Caco-2 (cell line): Measurements from ENCODE around the gene AHDC1. TPM values are rescaled to one million over a fixed set of nuclear protein-coding genes. Genes with fewer than 3 reads are reported as not detected.

ENCODE experiments used
- BruUV-seq: library from RNA; stranded (reverse); fragments of 400-500 nt; replicated peaks from 2 replicates; lab custom pipeline; 2021; lab: Mats Ljungman, UMichigan
- CTCF ChIA-PET: fragments of 300-600 bp; sonication (Branson Sonifier 250); formaldehyde crosslinking; loops from one replicate; lab custom pipeline; 2022; ENCODE audit warnings: antibody characterized with exemption; lab: Charles Lee
- POLR2A ChIA-PET: fragments of 300-600 bp; sonication (Branson Sonifier 250); formaldehyde crosslinking; loops from one replicate; lab custom pipeline; 2022; ENCODE audit warnings: antibody characterized with exemption; lab: Charles Lee
- DNase-seq, 2 experiments: peaks; one replicate each; pipeline versions ENCODE4 v3.0.0 to v3.0.0-alpha.2; 2020 to 2022
- H3K27me3 ChIP-seq: replicated peaks from 2 replicates; pipeline ENCODE4 v1.6.0; 2011; ENCODE audit warnings: low read length; ENCODE audit not compliant: control insufficient read depth, insufficient read depth
- H3K36me3 ChIP-seq: 2 replicates; pipeline ENCODE4 v1.5.1; 2011; ENCODE audit warnings: low read length; ENCODE audit not compliant: control insufficient read depth, insufficient read depth
- H3K4me1 ChIP-seq: fragments of 250-450 bp; sonication (Bioruptor Pico); 2 replicates; pipeline ENCODE4 v1.5.1; 2020; ENCODE audit warnings: mild to moderate bottlenecking
- H3K4me3 ChIP-seq: 2 replicates; pipeline ENCODE4 v1.5.1; 2011; ENCODE audit warnings: low read depth, mild to moderate bottlenecking, control low read depth, low read length
- H3K9me3 ChIP-seq: fragments of 250-450 bp; sonication (Bioruptor Pico); 2 replicates; pipeline ENCODE4 v1.5.1; 2020; ENCODE audit warnings: mild to moderate bottlenecking, moderate library complexity
- H3K27ac Mint-ChIP-seq: one replicate; pipeline ENCODE4 v1.8.0; 2022; ENCODE audit warnings: mixed read lengths; ENCODE audit not compliant: unreplicated experiment
- H3K27me3 Mint-ChIP-seq: one replicate; pipeline ENCODE4 v1.8.0; 2022; ENCODE audit warnings: mixed read lengths; ENCODE audit not compliant: insufficient read depth, unreplicated experiment
- H3K36me3 Mint-ChIP-seq: one replicate; pipeline ENCODE4 v1.8.0; 2022; ENCODE audit warnings: mild to moderate bottlenecking, mixed read lengths; ENCODE audit not compliant: insufficient read depth, unreplicated experiment
- H3K4me1 Mint-ChIP-seq: one replicate; pipeline ENCODE4 v1.8.0; 2022; ENCODE audit warnings: low read depth, mixed read lengths; ENCODE audit not compliant: unreplicated experiment
- H3K4me3 Mint-ChIP-seq: one replicate; pipeline ENCODE4 v1.8.0; 2022; ENCODE audit warnings: mild to moderate bottlenecking, moderate library complexity, mixed read lengths; ENCODE audit not compliant: unreplicated experiment
- H3K9me3 Mint-ChIP-seq: one replicate; pipeline ENCODE4 v1.8.0; 2022; ENCODE audit warnings: mixed read lengths; ENCODE audit not compliant: unreplicated experiment
- CTCF ChIP-seq, 2 experiments: fragments of 200-600 bp in 1 of 2; IDR thresholded peaks; 1 replicate in 1 of 2; 2 replicates in 1 of 2; pipeline versions ENCODE4 v1.5.1 to v1.8.0; 2011 to 2022; ENCODE audit warnings: antibody characterized with exemption in 1 of 2, control low read depth in 1 of 2, inconsistent platforms in 1 of 2, low read depth in 1 of 2, low read length in 1 of 2, mild to moderate bottlenecking in 1 of 2, moderate library complexity in 1 of 2; ENCODE audit not compliant: insufficient read depth in 1 of 2, severe bottlenecking in 1 of 2, unreplicated experiment in 1 of 2
- intact Hi-C: fragments of 100-400 bp; cut with micrococcal nuclease; formaldehyde crosslinking; loops from one replicate; pipeline ENCODE4 v1.10.0; 2022; ENCODE audit not compliant: unreplicated experiment
- total RNA-seq: library from RNA; stranded (reverse); gene quantifications from 2 replicates; pipeline ENCODE4 v1.2.3, GENCODE V29; 2022

AHDC1 gene
- total RNA-seq, 1 experiment from 2014 or later = 17.0 TPM

GRCh38 chr1:27633298-27633610 lies 29.3 kb upstream of the AHDC1 start:
- intact Hi-C loops = no loop called here
- H3K4me3 Mint-ChIP-seq = no peak overlapping the region
- Histone ChIP-seq H3K27me3 (no peaks in the 10 kb centered on the region), H3K36me3 (no peaks in the 10 kb centered on the region), H3K4me1 (no peaks in the 10 kb centered on the region), H3K4me3 (no peak overlapping the region), H3K9me3 (no peaks in the 10 kb centered on the region)
- H3K4me1 Mint-ChIP-seq = no peaks in the 10 kb centered on the region
- BruUV-seq = no TSS peak
- no peaks in the 10 kb centered on the region for H3K27me3 Mint-ChIP-seq
- no peak for DNase-seq
- TF ChIP-seq CTCF (IDR thresholded peaks at IDR 0.05; ENCODE audit: insufficient read depth in 1 of 2, low read depth in 1 of 2, low read length in 1 of 2, severe bottlenecking in 1 of 2, unreplicated experiment in 1 of 2) = no peak
- no peak overlapping the region for H3K27ac Mint-ChIP-seq
- POLR2A ChIA-PET = interaction anchor here (0.6 kb wide), 1 partner anchor 203 kb away, joined by 4 read pairs; no protein-coding TSS in a partner anchor
- H3K9me3 Mint-ChIP-seq = no peaks in the 10 kb centered on the region
- CTCF ChIA-PET = no interaction called here
- no peaks in the 10 kb centered on the region for H3K36me3 Mint-ChIP-seq

- H3K36me3 Mint-ChIP-seq = no peaks in the 10 kb centered on the region
- CTCF ChIA-PET = interaction anchor here (0.6 to 0.7 kb wide), 2 partner anchors 23 to 288 kb away, joined by 3 read pairs; no protein-coding TSS in a partner anchor
- no peaks in the 10 kb centered on the region for H3K4me1 ChIP-seq
- POLR2A ChIA-PET = no interaction called here
- no peak for DNase-seq
- H3K27me3 Mint-ChIP-seq = no peaks in the 10 kb centered on the region
- TF ChIP-seq CTCF (IDR thresholded peaks at IDR 0.05; ENCODE audit: insufficient read depth in 1 of 2, low read depth in 1 of 2, low read length in 1 of 2, severe bottlenecking in 1 of 2, unreplicated experiment in 1 of 2) = no peak
- no TSS peak for BruUV-seq
- H3K4me3 Mint-ChIP-seq = no peak overlapping the region
- H3K36me3 ChIP-seq = no peaks in the 10 kb centered on the region
- intact Hi-C loops = no loop called here
- no peaks in the 10 kb centered on the region for H3K9me3 Mint-ChIP-seq
- no peak overlapping the region for H3K4me3 ChIP-seq
- no peaks in the 10 kb centered on the region for H3K9me3 ChIP-seq
- no peaks in the 10 kb centered on the region for H3K4me1 Mint-ChIP-seq
- H3K27me3 ChIP-seq = no peaks in the 10 kb centered on the region
- H3K27ac Mint-ChIP-seq = no peak overlapping the region
Measured at GRCh38 chr1:27632387-27633297, 28.7 kb upstream of the AHDC1 start.

- BruUV-seq = no TSS peak
- H3K9me3 ChIP-seq = no peaks in the 10 kb centered on the region
- no peaks in the 10 kb centered on the region for H3K36me3 ChIP-seq
- Mint-ChIP-seq H3K9me3 (no peaks in the 10 kb centered on the region), H3K27me3 (no peaks in the 10 kb centered on the region), H3K4me1 (no peaks in the 10 kb centered on the region), H3K36me3 (no peaks in the 10 kb centered on the region), H3K4me3 (no peak overlapping the region), H3K27ac (no peak overlapping the region)
- ChIA-PET CTCF (no interaction called here), POLR2A (no interaction called here)
- H3K4me3 ChIP-seq = no peak overlapping the region
- H3K4me1 ChIP-seq = no peaks in the 10 kb centered on the region
- DNase-seq = no peak
- intact Hi-C loops = no loop called here
- H3K27me3 ChIP-seq = no peaks in the 10 kb centered on the region
- no peak for TF ChIP-seq CTCF (IDR thresholded peaks at IDR 0.05; ENCODE audit: insufficient read depth in 1 of 2, low read depth in 1 of 2, low read length in 1 of 2, severe bottlenecking in 1 of 2, unreplicated experiment in 1 of 2)
Measured at GRCh38 chr1:27630859-27631491, 27.0 kb upstream of the AHDC1 start.
